T1000 (cell line): ENCODE data around the gene RELT.

ENCODE experiments used
- DNase-seq: peaks from one replicate; lab custom pipeline; 2025; ENCODE audit warnings: mixed read lengths; lab: John Stamatoyannopoulos, UW

RELT gene

GRCh38 chr11:73391665-73392064 lies 15.5 kb downstream of the RELT start:
- no peak for DNase-seq

GRCh38 chr11:73392108-73393010 lies 16.2 kb downstream of the RELT start:
- DNase-seq, result no peak

GRCh38 chr11:73393011-73393380 lies 16.8 kb downstream of the RELT start:
- no peak for DNase-seq

GRCh38 chr11:73393479-73394415 lies 17.5 kb downstream of the RELT start:
- peak; percentile 38 for DNase-seq

GRCh38 chr11:73394416-73395296 lies 18.5 kb downstream of the RELT start:
- DNase-seq, result no peak

GRCh38 chr11:73395297-73396208 lies 19.4 kb downstream of the RELT start:
- DNase-seq, result no peak

GRCh38 chr11:73396251-73396930 lies 20.2 kb downstream of the RELT start:
- DNase-seq, result no peak

- no peak for DNase-seq
These were observed 20.8 kb downstream of the RELT start for GRCh38 chr11:73396985-73397384.

- no peak for DNase-seq
These were observed 21.4 kb downstream of the RELT start for GRCh38 chr11:73397468-73398131.

GRCh38 chr11:73398132-73398526 lies 21.9 kb downstream of the RELT start:
- DNase-seq, result no peak

GRCh38 chr11:73398721-73399120 lies 22.5 kb downstream of the RELT start:
- DNase-seq, result no peak

GRCh38 chr11:73399159-73399590 lies 23.0 kb downstream of the RELT start:
- DNase-seq, result no peak

GRCh38 chr11:73399636-73400035 lies 23.4 kb downstream of the RELT start:
- no peak for DNase-seq

- no peak for DNase-seq
These were observed 24.1 kb downstream of the RELT start for GRCh38 chr11:73400293-73400692.

- no peak for DNase-seq
These were observed 25.2 kb downstream of the RELT start for GRCh38 chr11:73401217-73401923.

- no peak for DNase-seq
These were observed 26.0 kb downstream of the RELT start for GRCh38 chr11:73401924-73402833.

- no peak for DNase-seq
These were observed 26.6 kb downstream of the RELT start for GRCh38 chr11:73402834-73403185.

- DNase-seq, result no peak
These were observed 27.3 kb downstream of the RELT start for GRCh38 chr11:73403541-73403940.
